HG02981 (cell line): ENCODE measurements around the gene RASGEF1B.

ENCODE experiments used
- ATAC-seq: cut with Tn5 transposase; IDR thresholded peaks from one replicate; pipeline ENCODE4 v1.9.1; 2021; ENCODE audit warnings: mild to moderate bottlenecking, moderate library complexity; ENCODE audit not compliant: unreplicated experiment

RASGEF1B gene

DNA sequence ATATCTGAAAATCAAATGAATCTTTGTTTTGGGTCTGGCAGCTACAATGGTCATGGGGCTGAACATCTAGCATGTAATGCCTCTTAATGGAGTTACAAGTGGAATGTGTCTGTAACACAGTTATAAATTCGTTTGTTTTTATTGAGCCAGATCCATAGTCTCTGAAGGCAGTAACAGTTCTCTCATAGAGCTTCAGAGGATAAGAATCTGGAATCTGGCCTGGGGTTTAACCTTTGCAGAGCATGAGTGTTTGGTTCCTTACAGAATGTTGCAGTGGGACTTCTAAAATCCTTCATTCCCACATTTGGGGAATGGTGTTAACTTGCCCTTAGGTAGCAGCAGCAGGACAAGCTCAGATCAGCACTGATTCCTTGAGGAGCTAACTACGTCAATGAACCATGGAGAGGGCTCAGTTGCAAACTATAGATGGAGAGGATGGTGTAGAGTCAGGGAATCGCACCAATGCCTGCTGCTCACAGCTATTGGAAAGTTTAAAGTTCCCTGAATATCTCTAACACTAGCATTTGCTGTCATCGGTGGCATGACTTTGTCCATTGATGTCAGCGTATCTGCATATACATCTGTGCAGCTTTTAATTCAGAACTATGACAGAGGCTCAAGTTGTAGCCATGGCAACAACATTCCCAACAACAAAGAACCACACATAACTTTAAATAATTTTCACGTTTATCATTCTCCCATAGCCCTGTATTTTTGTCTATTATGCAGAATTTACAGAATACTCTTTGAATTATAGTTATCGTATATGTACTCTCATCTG, 72.2 kb downstream of the RASGEF1B start:
- no peak for ATAC-seq

DNA sequence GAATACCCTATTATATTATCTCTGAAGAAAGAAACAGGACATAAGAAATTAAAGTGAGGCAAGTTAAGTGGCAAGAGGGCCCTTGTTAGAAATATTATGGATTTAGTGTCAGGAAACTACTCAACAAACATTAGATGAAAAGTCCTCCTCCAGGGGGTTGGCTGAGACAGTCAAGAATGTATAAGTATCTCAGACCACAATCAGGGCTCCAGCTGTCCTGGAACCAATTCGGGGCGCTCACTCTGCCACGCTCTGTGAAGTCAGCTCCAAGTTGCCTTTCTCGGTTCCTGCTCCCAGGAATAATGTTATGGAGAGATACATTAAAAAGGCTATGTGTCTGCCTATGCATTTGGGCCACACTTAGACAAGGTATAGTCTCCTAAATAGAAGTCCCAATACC, 73.3 kb downstream of the RASGEF1B start:
- no peak for ATAC-seq

DNA sequence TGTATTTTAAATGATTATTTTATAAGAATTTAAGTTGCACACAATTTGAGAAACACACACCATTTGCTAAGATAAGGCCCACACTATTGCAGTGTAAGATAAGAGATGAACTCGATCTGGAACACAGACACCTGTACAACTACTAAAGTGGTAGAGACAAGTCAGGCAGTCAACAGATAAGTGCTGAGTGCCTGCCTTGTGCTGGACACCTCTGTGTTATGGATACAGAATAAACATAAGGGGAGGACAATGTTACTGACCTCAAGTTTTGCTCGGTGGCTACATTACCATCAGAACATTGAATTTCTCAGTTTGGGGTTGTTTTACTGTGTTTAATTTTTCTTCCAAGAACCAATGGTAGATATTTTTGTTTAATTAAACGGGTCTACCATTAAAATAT, 74.1 kb downstream of the RASGEF1B start:
- no peak for ATAC-seq

DNA sequence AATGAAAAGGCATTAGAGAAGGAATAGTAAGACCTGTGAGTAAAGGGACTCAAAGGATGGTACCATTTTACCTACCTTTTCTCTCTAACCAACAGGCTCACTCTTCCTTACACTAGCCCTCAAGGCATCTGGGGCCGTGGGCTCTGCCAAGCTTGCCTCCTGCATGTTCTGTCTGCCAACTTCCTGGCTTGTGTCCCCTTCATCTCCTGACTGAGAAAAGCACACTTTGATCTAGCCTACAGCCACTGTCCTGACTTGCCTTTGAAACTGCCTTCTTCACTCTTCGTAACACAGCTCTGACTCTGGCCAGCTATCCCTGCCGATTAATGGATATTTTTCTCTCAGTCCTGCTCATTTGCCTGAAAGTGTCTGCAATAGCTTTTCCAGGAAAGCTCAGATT, 76.5 kb downstream of the RASGEF1B start:
- no peak for ATAC-seq

DNA sequence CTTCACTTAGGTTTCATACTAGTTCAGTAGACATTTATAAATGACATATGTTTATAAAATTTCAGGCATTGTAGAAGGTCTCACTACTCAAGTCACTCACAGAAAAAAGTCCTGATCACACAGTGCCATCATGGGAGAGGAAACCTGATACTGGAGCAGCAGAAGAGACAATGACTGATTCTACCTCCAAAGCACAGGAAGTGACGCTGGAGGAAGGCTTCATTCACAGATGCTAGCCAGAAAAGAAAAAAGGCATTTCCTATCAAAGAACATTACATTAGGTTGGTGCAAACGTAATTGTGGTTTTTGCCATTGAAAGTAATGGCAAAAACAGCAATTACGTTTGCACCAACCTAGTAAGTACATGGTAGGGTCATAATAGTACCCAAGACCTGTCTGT, 79.5 kb downstream of the RASGEF1B start:
- ATAC-seq, result no peak

DNA sequence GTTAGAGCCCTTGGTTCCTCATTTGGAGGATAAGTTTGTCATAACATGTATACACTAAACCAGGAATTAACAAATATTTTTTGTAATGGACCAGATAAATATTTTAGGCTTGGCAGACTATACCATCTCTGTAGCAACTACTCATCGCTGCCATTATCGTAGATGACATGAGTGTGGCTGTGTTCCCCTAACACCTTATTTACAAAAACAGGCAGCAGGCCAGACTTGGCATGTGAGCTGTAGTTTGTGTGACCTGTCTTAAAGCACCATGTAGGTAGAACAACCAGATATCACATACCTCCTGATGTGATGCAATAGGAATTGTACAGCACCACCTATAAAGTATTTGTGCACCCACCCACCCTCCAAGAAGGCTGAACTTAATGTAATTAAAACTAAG, 82.0 kb downstream of the RASGEF1B start:
- ATAC-seq, result no peak

DNA sequence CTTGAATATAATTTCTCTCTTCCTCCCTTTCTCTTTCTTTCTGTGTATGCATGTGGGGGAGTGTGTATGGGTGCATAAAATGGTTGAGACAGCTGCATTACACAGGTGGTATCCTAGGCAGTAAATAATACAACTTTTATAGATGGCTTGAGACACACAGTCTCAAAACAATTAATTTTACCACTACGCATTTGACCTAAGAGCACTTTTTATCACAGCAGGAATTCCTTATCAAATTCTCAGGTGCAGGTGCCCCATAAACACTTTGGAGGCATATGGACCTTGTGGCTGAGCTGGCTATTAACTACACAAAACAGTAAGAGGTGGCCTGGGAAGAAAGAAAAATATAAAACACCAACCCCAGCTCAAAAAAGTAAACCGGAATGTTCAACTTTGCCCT, 91.3 kb downstream of the RASGEF1B start:
- no peak for ATAC-seq

DNA sequence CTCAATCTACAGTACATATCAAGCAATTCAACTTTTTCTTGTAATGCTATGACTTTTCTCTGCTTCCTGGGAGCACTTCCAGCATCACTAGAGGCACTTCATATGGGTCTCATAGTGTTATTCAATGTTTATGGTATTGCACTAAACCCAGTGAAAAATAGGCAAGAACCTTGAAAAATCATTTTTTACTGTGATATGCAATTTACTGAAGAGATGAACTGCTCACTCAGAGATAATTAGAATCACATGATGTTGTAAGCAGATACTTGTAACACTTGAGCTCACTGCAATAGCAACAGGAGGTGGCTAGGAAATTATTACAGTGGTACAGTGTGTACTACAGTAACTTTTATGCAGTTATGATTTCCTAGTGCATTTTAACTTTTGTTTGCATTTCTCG, 93.3 kb downstream of the RASGEF1B start:
- ATAC-seq, result no peak

DNA sequence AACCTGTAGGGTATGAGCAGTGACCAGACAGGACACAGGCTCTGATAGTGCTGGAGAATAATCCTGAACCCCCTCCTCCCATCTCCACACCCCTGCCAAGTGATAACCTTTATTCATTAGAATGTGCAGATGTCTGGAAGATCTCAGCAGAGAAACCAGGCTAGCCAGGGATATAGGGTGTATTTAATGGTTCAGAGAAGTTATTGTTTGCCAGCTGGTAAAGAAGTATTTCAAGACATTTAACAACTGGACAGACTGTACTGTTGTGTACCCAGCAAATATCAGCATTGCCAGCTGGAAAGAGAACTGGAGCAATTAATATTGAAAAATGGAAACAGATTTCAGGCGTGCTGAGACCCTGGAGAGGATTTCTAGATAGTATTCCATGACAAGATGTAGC, 94.5 kb downstream of the RASGEF1B start:
- ATAC-seq, result no peak

DNA sequence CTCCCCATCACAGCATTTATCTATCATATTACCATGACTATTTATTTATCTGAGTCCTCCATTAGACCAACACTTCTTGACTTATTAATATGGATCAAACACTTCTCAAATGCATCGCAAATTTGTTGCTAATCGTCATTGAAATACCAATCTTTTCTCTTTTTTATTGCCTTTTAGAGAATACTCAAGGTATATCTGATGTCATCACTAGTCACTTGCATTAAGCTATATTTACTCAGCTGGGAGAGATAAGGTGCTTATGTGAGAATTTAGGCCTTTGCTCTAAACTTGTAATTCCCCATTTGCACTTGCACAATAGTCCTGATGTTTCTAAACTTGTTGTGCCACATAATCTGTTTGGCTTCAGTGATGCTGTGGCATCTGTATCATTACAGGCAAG, 95.0 kb downstream of the RASGEF1B start:
- no peak for ATAC-seq
